ENCODE data around the gene MGLL. TPM values are rescaled to one million over a fixed set of nuclear protein-coding genes. Genes with fewer than 3 reads are reported as not detected.
"Not testable (repeated sequence)": the region's sequence is repeated elsewhere in the genome, so short reads cannot be mapped to it uniquely, and the experiment has no call there.

The MGLL gene
- total RNA-seq, 1 experiment from 2014 or later, result 6.8 TPM

GRCh38 chr3:127655641-127656040 lies 166.7 kb downstream of the MGLL start:
- intact Hi-C loops (cut with micrococcal nuclease), result loop anchor here (10.0 kb wide), 1 partner anchor 409 kb away; no protein-coding TSS in a partner anchor
- Histone ChIP-seq H3K9me2 (ENCODE audit: insufficient read depth) (no peaks in the 10 kb centered on the region), H3K9me3 (ENCODE audit: control insufficient read depth in 1 of 2, insufficient read depth in 1 of 2, low read depth in 1 of 2, low read length in 2 of 2) (no peaks in the 10 kb centered on the region), H3K79me2 (ENCODE audit: insufficient read depth, low read length) (no peaks in the 10 kb centered on the region), H3K27ac (ENCODE audit: low read depth, low read length) (no peak overlapping the region), H3K4me2 (ENCODE audit: low read length) (peak overlapping the region; percentile 27; the same call in 1 of the 2 replicates), H2AFZ (ENCODE audit: low read depth, low read length, poor library complexity, severe bottlenecking) (no peak overlapping the region), H3K4me3 (replicated peaks in 1 of 2; ENCODE audit: low read depth in 1 of 2, low read length in 2 of 2) (no peak overlapping the region), H3K36me3 (ENCODE audit: control insufficient read depth in 1 of 2, insufficient read depth in 2 of 2, low read length in 2 of 2) (no peaks in the 10 kb centered on the region), H3K27me3 (ENCODE audit: insufficient read depth, low read length) (no peaks in the 10 kb centered on the region), H3K9ac (ENCODE audit: low read length) (no peak overlapping the region), H4K20me1 (ENCODE audit: insufficient read depth) (no peaks in the 10 kb centered on the region), H3K4me1 (ENCODE audit: control insufficient read depth in 1 of 2, insufficient read depth in 2 of 2, low read length in 2 of 2) (peaks cover 3 to 15% of the 10 kb centered on the region in 2 experiments)
- ATAC-seq (no peak), DNase-seq (ENCODE audit: low read depth, low spot score) (no peak)
- CTCF ChIA-PET, result interaction anchor here (1.1 to 1.3 kb wide), 2 partner anchors 40 to 304 kb away, joined by 3 to 4 read pairs; no protein-coding TSS in a partner anchor
- POLR2A ChIA-PET, result no interaction called here
- TF ChIP-seq RAD21 (IDR thresholded peaks at IDR 0.05; ENCODE audit: low read depth) (no peak), JUND (IDR thresholded peaks at IDR 0.05) (0 out of 2 replicates have a peak, but pooled peaks have one; percentile 14)
- BruUV-seq (replicated peaks), result no TSS peak
- RAD21 ChIA-PET (ENCODE audit: low non-redundant PET in 1 of 2, low total read pairs in 2 of 2, uncharacterized antibody in 2 of 2, unreplicated experiment in 2 of 2), result no interaction called here

- H3K36me3 ChIP-seq (ENCODE audit: control insufficient read depth in 1 of 2, insufficient read depth in 2 of 2, low read length in 2 of 2); H3K9me3 ChIP-seq (ENCODE audit: control insufficient read depth in 1 of 2, insufficient read depth in 1 of 2, low read depth in 1 of 2, low read length in 2 of 2); H3K27me3 ChIP-seq (ENCODE audit: insufficient read depth, low read length); RAD21 ChIA-PET (ENCODE audit: low non-redundant PET in 1 of 2, low total read pairs in 2 of 2, uncharacterized antibody in 2 of 2, unreplicated experiment in 2 of 2); H3K9ac ChIP-seq (ENCODE audit: low read length); H2AFZ ChIP-seq (ENCODE audit: low read depth, low read length, poor library complexity, severe bottlenecking); H3K9me2 ChIP-seq (ENCODE audit: insufficient read depth); ATAC-seq; H4K20me1 ChIP-seq (ENCODE audit: insufficient read depth); BruUV-seq (replicated peaks); POLR2A ChIA-PET; H3K4me3 ChIP-seq (replicated peaks in 1 of 2; ENCODE audit: low read depth in 1 of 2, low read length in 2 of 2); H3K79me2 ChIP-seq (ENCODE audit: insufficient read depth, low read length); H3K27ac ChIP-seq (ENCODE audit: low read depth, low read length); DNase-seq (ENCODE audit: low read depth, low spot score): not testable (repeated sequence)
- intact Hi-C loops (cut with micrococcal nuclease), result loop anchor here (10.0 kb wide), 1 partner anchor 410 kb away; no protein-coding TSS in a partner anchor
- peak overlapping the region; percentile 27; the same call in 1 of the 2 replicates for H3K4me2 ChIP-seq (ENCODE audit: low read length)
- CTCF ChIA-PET, result interaction anchor here (1.1 kb wide), 1 partner anchor 41 kb away, joined by 3 read pairs; no protein-coding TSS in a partner anchor
- H3K4me1 ChIP-seq (ENCODE audit: control insufficient read depth in 1 of 2, insufficient read depth in 2 of 2, low read length in 2 of 2), result peaks cover 3 to 15% of the 10 kb centered on the region in 2 experiments
These were observed 167.3 kb downstream of the MGLL start for GRCh38 chr3:127654993-127655392.

GRCh38 chr3:127654374-127654773 lies 167.9 kb downstream of the MGLL start:
- Histone ChIP-seq H3K9ac (ENCODE audit: low read length) (no peak overlapping the region), H3K4me1 (ENCODE audit: control insufficient read depth in 1 of 2, insufficient read depth in 2 of 2, low read length in 2 of 2) (peaks cover 3 to 15% of the 10 kb centered on the region in 2 experiments)

More at GRCh38 chr3:127654374-127654773, 167.9 kb downstream of the MGLL start:
- DNase-seq (ENCODE audit: low read depth, low spot score) (no peak), ATAC-seq (no peak)
- RAD21 ChIA-PET (ENCODE audit: low non-redundant PET in 1 of 2, low total read pairs in 2 of 2, uncharacterized antibody in 2 of 2, unreplicated experiment in 2 of 2), result no interaction called here
- no peaks in the 10 kb centered on the region for H3K36me3 ChIP-seq (ENCODE audit: control insufficient read depth in 1 of 2, insufficient read depth in 2 of 2, low read length in 2 of 2)
- intact Hi-C loops (cut with micrococcal nuclease), result loop anchor here (10.0 kb wide), 1 partner anchor 410 kb away; no protein-coding TSS in a partner anchor
- no TSS peak for BruUV-seq (replicated peaks)
- no peaks in the 10 kb centered on the region for H3K9me3 ChIP-seq (ENCODE audit: control insufficient read depth in 1 of 2, insufficient read depth in 1 of 2, low read depth in 1 of 2, low read length in 2 of 2)
- no peaks in the 10 kb centered on the region for H4K20me1 ChIP-seq (ENCODE audit: insufficient read depth)
- H3K9me2 ChIP-seq (ENCODE audit: insufficient read depth), result no peaks in the 10 kb centered on the region
- H3K79me2 ChIP-seq (ENCODE audit: insufficient read depth, low read length), result no peaks in the 10 kb centered on the region
- no peak overlapping the region for H2AFZ ChIP-seq (ENCODE audit: low read depth, low read length, poor library complexity, severe bottlenecking)
- CTCF ChIA-PET, result no interaction called here
- TF ChIP-seq CEBPB (IDR thresholded peaks at IDR 0.05; ENCODE audit: low read depth), result no peak
- TF ChIP-seq TCF7L2 (IDR thresholded peaks at IDR 0.05; ENCODE audit: borderline replicate concordance, extremely low read depth, insufficient read depth, insufficient read length), result no peak
- H3K4me2 ChIP-seq (ENCODE audit: low read length), result no peak overlapping the region
- no peak overlapping the region for H3K27ac ChIP-seq (ENCODE audit: low read depth, low read length)
- H3K4me3 ChIP-seq (replicated peaks in 1 of 2; ENCODE audit: low read depth in 1 of 2, low read length in 2 of 2), result no peak overlapping the region
- no peaks in the 10 kb centered on the region for H3K27me3 ChIP-seq (ENCODE audit: insufficient read depth, low read length)
- POLR2A ChIA-PET, result no interaction called here
